ENCODE data around the gene KAT5. TPM values are rescaled to one million over a fixed set of nuclear protein-coding genes. Genes with fewer than 3 reads are reported as not detected.
"Not testable (repeated sequence)": the region's sequence is repeated elsewhere in the genome, so short reads cannot be mapped to it uniquely, and the experiment has no call there.

The KAT5 gene
- total RNA-seq, 4 donors from 2014 or later, result 40.0 to 69.4 (median 50.0) TPM

- intact Hi-C loops (cut with DNase I; ENCODE audit: low total_unique reads) (no loop called here), in situ Hi-C loops (cut with MboI; ENCODE audit: low sequenced_read_pairs in 4 of 4) (no loop called here)
- Histone ChIP-seq H3K4me1 (no peaks in the 10 kb centered on the region), H3K27ac (no peak overlapping the region), H3K9me3 (no peaks in the 10 kb centered on the region), H3K27me3 (peaks cover 0 to 5% (median 3%) of the 10 kb centered on the region in 3 donors), H3K36me3 (no peaks in the 10 kb centered on the region), H3K4me3 (no peak overlapping the region)
- ATAC-seq (no peak), DNase-seq (no peak)
- TF ChIP-seq POLR2A (IDR thresholded peaks at IDR 0.05), result no peak
- no peak for TF ChIP-seq CTCF (IDR thresholded peaks at IDR 0.05 in 4 of 5, conservative IDR thresholded peaks at IDR 0.05 in 1 of 5)
Observed at GRCh38 chr11:65742353-65742752, 30.3 kb downstream of the KAT5 start.

GRCh38 chr11:65743681-65744025 is 31.6 kb downstream of the KAT5 start:
- H3K4me1 ChIP-seq, result no peaks in the 10 kb centered on the region
- no peaks in the 10 kb centered on the region for H3K36me3 ChIP-seq
- no peak overlapping the region for H3K27ac ChIP-seq
- H3K27me3 ChIP-seq, result peaks cover 0 to 5% (median 3%) of the 10 kb centered on the region in 3 donors
- in situ Hi-C loops (cut with MboI; ENCODE audit: low sequenced_read_pairs in 4 of 4), result no loop called here
- ATAC-seq (no peak), DNase-seq (no peak)
- intact Hi-C loops (cut with DNase I; ENCODE audit: low total_unique reads), result loop anchor here (1.0 kb wide), 1 partner anchor 75 kb away; no protein-coding TSS in a partner anchor
- H3K9me3 ChIP-seq, result no peaks in the 10 kb centered on the region
- no peak overlapping the region for H3K4me3 ChIP-seq
- TF ChIP-seq POLR2A (IDR thresholded peaks at IDR 0.05), result no peak

GRCh38 chr11:65744026-65744698 is 32.1 kb downstream of the KAT5 start:
- DNase-seq (peak in 1 of 2 donors; percentile 19), ATAC-seq (peak in 1 of 2 donors; percentile 68)
- no peak overlapping the region for H3K27ac ChIP-seq
- in situ Hi-C loops (cut with MboI; ENCODE audit: low sequenced_read_pairs in 4 of 4), result no loop called here
- TF ChIP-seq CTCF (IDR thresholded peaks at IDR 0.05 in 4 of 5, conservative IDR thresholded peaks at IDR 0.05 in 1 of 5) (peak in 3 of 5 experiments; percentile 11 to 39 (median 30)), POLR2A (IDR thresholded peaks at IDR 0.05) (no peak)
- no peak overlapping the region for H3K4me3 ChIP-seq
- intact Hi-C loops (cut with DNase I; ENCODE audit: low total_unique reads), result loop anchor here (1.0 kb wide), 1 partner anchor 74 kb away; no protein-coding TSS in a partner anchor
- no peaks in the 10 kb centered on the region for H3K4me1 ChIP-seq
- no peaks in the 10 kb centered on the region for H3K9me3 ChIP-seq
- H3K27me3 ChIP-seq, result peaks cover 0 to 5% (median 4%) of the 10 kb centered on the region in 3 donors
- H3K36me3 ChIP-seq, result no peaks in the 10 kb centered on the region

- Histone ChIP-seq H3K27ac (no peak overlapping the region), H3K4me3 (no peak overlapping the region), H3K27me3 (peaks cover 0 to 7% (median 5%) of the 10 kb centered on the region in 3 donors), H3K9me3 (no peaks in the 10 kb centered on the region), H3K36me3 (no peaks in the 10 kb centered on the region), H3K4me1 (no peaks in the 10 kb centered on the region)
- ATAC-seq (no peak), DNase-seq (no peak)
- in situ Hi-C loops (cut with MboI; ENCODE audit: low sequenced_read_pairs in 4 of 4) (no loop called here), intact Hi-C loops (cut with DNase I; ENCODE audit: low total_unique reads) (loop anchor here (1.0 kb wide), 1 partner anchor 74 kb away; no protein-coding TSS in a partner anchor)
- TF ChIP-seq POLR2A (IDR thresholded peaks at IDR 0.05) (no peak), CTCF (IDR thresholded peaks at IDR 0.05 in 4 of 5, conservative IDR thresholded peaks at IDR 0.05 in 1 of 5) (peak in 1 of 5 experiments; percentile 3)
Observed at GRCh38 chr11:65744699-65745042, 32.6 kb downstream of the KAT5 start.

GRCh38 chr11:65745049-65745448 is 33.0 kb downstream of the KAT5 start:
- intact Hi-C loops (cut with DNase I; ENCODE audit: low total_unique reads), result no loop called here
- ATAC-seq, result no peak
- no peak overlapping the region for H3K27ac ChIP-seq

GRCh38 chr11:65762169-65762568 is 50.1 kb downstream of the KAT5 start:
- H3K4me1 ChIP-seq; in situ Hi-C loops (cut with MboI; ENCODE audit: low sequenced_read_pairs in 4 of 4); DNase-seq; H3K27me3 ChIP-seq; H3K27ac ChIP-seq; H3K36me3 ChIP-seq; H3K9me3 ChIP-seq; ATAC-seq; H3K4me3 ChIP-seq; intact Hi-C loops (cut with DNase I; ENCODE audit: low total_unique reads): not testable (repeated sequence)

More at GRCh38 chr11:65745049-65745448, 33.0 kb downstream of the KAT5 start:
- DNase-seq, result no peak
- Histone ChIP-seq H3K36me3 (no peaks in the 10 kb centered on the region), H3K27me3 (peaks cover 0 to 9% (median 3%) of the 10 kb centered on the region in 3 donors), H3K4me1 (no peaks in the 10 kb centered on the region), H3K4me3 (no peak overlapping the region), H3K9me3 (no peaks in the 10 kb centered on the region)
- TF ChIP-seq POLR2A (IDR thresholded peaks at IDR 0.05) (no peak), CTCF (IDR thresholded peaks at IDR 0.05 in 4 of 5, conservative IDR thresholded peaks at IDR 0.05 in 1 of 5) (no peak)
- in situ Hi-C loops (cut with MboI; ENCODE audit: low sequenced_read_pairs in 4 of 4), result no loop called here

GRCh38 chr11:65762816-65763215 is 50.8 kb downstream of the KAT5 start:
- DNase-seq; H3K9me3 ChIP-seq; H3K27me3 ChIP-seq; intact Hi-C loops (cut with DNase I; ENCODE audit: low total_unique reads); H3K36me3 ChIP-seq; H3K27ac ChIP-seq; H3K4me3 ChIP-seq; ATAC-seq; H3K4me1 ChIP-seq; in situ Hi-C loops (cut with MboI; ENCODE audit: low sequenced_read_pairs in 4 of 4): not testable (repeated sequence)
